Effector CD8-positive, alpha-beta T cell (primary cell): ENCODE results near the gene CTDSP2.
"Not testable (repeated sequence)": the region's sequence is repeated elsewhere in the genome, so short reads cannot be mapped to it uniquely, and the experiment has no call there.

Experiments used
- DNase-seq: peaks from one replicate; lab custom pipeline; 2025; lab: John Stamatoyannopoulos, UW
- total RNA-seq, 4 experiments: gene quantifications; one replicate each; lab custom pipeline; 2026; lab: John Stamatoyannopoulos, UW

The CTDSP2 gene, protein sequence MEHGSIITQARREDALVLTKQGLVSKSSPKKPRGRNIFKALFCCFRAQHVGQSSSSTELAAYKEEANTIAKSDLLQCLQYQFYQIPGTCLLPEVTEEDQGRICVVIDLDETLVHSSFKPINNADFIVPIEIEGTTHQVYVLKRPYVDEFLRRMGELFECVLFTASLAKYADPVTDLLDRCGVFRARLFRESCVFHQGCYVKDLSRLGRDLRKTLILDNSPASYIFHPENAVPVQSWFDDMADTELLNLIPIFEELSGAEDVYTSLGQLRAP
- 147 to 313 (median 295) reads per million in 4 experiments for total RNA-seq

DNA sequence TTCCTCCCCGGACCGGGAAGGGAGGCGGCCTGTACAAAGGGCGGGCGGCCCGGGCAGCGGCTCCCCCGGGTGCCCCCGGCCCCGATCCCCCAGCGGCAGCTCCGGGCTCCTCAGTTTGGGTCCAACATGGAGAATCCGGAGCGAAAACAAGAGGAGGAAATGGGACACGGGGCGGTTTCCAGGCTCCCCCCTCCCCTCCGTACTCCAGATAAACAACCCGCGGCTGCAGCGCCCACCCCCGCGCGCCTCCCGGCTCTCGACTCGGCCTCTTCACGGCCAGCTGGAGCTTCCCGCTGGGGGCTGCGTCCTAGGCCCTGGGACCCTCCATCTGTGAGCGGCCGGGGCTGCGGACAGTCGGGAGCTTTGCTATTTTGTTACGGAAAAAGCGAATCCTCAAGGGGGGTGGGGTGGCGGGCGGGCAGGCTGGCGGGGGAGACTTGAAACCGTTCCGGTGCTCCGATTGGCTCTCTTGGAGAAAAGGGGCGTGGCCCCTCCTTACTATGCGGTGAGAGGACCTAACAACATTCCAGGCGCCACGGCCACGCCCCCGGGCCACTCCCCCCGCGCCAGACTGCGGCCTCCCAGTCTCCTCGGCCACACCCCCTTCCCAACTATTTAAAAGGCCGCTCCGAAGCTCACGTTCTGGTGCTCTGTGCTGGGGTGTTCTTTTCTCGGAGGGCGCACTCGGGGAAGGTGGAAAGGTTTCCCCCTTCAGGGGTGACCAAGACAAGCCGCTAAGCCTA is at the start of gene CTDSP2:
Gene CTDSP2 (minus strand): TSS at position 153 of the 743 bp plus-strand sequence. CDS start 294 bp downstream, outside the sequence.
- DNase-seq: peak; percentile 90

DNA sequence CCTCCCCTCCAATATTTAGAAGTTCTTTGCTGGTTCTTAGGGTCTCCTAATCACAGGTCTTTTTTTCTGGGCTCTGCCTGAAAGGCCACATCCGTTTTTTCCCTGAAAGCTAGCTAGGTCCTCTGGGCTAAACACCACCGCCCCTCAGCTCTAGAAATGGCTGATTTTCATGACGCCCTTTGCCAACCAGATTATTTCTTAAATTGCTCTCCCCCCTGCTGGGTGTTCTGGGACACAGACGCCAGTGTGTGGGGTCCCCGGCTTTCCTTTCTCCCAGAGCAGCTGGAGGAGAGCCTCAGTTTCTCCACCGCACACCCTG is 49.5 kb upstream of the CTDSP2 start:
- DNase-seq: no peak

DNA sequence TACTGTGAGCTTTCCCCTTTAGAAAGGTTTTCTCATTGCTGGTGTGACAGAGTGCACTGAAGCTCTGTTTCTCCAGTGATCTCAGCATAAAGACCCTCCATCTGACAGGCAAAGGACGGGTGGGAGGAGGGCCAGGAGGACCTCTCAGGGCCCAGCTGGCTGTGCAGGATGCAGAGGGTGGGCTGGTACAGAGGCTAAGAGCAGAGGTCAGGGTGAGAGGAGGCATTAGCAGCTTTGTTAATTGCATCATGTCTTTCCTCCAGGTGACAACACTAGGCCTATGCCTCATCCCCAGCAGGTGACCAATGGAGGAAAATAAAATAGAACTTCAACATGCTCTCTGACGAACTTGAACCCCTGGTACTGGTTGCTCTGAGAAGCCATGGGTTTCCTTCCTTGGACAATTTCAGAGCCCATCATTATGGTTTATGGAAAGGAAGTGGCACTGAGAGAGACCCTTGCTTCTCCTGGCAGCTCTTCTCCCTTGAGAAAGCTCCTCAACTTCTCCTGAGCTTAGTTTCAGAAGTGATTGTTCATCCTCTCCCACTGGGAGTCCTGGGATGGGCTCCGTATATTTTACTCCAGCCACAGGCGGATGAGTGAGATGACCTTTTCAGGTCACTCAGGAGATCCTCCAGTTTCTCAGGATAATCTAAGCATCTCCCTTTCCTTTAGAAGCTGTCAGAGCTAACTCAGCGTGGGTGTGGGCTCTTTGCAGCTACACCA is 49.0 kb upstream of the CTDSP2 start:
- no peak for DNase-seq

DNA sequence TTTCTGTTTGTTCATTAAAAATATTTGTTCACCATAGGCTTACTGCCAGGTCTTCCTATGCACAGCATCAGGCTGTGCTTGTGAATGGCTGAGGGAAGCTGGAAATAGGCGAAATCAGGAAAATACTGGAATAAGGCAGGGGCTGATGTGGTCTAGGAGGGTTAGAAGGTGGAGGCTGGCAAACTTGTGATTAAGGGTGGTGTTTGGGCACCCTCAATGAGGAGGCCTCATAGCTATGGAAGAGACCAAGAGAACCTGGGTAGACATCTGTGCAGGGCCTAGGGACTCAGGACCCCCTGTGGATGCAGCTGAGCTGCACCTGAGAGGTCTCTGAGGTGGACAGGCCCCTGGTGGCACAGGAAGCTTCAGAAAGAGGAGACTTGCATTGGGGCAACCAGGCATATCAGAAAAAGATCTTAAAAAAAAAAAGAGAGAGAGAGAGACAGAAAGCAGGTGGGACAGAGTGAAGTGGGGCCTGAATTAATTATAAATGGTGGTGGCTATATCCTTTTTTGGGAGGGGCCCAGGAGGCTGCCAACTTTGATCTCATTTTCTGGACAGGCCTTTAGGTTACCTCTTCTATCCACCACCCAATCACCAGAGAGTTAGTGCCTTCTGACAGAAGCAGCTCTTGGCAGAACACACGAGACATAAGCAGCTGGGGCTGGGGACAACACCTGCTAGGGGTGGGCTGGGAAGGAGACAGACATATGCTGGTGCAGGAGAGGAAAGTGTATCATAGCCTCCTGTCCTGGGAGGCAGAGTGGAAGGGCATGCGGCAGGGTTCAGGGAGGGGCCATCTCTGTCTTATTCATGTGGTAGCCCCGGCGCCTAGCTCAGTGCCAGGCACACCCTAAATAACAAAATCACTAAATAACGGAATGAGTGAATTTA is 48.1 kb upstream of the CTDSP2 start:
- no peak for DNase-seq

DNA sequence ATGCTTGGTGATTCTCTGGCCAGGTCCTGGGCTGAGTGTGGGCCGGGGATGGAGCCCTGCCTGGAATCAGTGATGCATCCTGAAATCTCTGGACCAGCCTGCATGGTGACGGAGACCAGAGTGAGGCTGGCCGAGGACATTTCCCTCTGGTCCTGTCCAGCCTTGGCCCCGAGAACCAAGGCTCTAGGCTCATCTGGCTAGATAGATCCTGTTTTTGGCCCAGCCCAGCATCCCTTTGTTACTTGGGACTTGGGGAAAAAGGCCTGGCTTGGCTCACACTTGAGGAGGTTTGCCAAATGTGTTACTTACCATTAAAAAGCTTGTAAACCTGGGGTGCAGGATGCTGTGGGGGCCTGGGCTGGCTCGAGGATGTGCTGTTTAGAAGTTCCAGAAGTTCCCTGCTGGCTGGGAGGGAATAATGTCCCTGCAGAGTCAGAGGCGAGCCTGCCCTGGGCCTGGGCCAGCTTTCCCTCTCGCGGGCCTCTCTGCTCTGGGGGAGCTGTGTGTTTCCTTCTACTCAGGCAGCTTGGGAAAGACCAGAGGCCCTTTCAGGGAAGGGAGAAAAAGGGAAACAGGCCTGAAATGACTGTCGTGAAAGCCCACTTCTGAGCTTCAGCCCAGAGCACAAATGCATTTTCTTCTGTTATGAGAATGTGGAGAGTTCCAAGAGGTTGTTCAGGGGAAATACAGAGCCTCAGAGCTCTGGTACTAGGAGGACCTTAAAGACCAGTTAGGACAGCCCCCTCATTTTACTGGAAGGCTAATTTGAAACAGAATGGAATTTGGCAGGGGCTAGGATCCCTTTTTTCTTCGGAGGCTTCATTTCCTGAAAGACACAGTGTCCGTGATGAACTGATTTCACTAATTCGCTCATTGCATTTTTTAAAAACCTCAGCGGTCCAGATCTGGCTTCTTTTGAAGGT is 47.2 kb upstream of the CTDSP2 start:
- DNase-seq: no peak

DNA sequence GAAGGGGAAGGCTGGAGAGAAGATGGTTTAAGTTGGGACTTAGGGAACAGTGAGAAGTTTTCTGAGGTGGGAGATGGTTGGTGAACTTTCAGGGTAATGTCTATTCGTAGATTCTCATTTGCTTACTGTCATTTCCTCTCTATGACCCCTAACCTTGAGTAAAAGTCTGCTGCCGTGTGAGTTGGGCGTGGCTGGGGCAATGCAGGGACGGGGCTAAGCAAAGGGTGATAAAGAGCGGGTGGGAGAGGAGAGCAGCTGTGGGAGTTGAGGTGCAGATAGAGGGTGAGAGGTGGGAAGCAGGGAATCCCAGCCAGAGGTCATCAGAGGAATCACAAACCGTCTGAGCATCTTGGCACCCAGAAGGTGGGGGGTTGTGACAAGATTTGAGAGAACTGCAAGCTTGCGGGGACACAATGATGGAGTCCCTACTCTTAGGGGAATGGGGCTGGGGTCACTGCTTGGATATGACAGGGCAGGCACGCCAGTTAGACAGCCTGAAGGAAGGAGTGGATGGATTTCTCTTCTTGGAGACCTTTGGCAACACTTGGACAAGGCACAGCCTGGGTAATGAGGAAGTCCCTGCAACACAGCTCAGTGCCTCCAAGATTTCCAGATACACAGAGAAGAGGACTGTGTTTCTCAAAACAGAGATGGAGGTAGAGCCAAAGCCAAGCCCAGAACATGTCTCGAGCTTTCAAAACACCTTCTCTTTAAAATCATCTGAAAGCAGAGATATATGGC is 45.9 kb upstream of the CTDSP2 start:
- no peak for DNase-seq

DNA sequence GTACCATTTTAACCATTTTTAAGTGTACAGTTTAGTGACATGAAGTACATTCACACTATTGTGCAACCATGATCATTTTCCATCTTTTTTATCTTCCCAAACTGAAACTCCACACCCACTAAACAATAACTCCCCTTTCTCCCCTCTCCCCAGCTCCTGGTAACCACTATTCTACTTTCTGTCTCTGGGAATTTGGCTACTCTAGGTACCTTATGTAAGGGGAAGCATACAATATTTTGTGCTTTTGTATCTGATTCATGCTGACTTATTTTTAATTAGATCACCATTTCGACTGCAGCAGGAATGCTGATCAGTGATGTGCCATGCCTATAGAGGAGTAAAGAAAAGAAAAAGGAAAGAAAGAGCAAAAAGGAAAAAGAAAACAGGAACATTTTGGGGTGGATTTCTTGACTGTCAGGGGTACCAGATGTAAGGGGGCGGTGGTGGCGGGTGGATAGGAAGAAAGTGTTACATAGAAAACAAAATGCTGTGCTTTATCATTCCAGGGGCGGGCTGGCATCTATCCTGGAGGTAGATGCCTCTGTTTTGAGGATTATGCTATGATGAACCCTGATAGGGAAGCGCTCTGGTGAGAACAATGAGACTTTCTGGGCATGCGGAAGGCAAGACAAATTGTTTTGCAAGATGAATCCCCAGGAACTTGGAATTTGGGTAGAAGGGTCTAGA is 45.2 kb upstream of the CTDSP2 start:
- no peak for DNase-seq

DNA sequence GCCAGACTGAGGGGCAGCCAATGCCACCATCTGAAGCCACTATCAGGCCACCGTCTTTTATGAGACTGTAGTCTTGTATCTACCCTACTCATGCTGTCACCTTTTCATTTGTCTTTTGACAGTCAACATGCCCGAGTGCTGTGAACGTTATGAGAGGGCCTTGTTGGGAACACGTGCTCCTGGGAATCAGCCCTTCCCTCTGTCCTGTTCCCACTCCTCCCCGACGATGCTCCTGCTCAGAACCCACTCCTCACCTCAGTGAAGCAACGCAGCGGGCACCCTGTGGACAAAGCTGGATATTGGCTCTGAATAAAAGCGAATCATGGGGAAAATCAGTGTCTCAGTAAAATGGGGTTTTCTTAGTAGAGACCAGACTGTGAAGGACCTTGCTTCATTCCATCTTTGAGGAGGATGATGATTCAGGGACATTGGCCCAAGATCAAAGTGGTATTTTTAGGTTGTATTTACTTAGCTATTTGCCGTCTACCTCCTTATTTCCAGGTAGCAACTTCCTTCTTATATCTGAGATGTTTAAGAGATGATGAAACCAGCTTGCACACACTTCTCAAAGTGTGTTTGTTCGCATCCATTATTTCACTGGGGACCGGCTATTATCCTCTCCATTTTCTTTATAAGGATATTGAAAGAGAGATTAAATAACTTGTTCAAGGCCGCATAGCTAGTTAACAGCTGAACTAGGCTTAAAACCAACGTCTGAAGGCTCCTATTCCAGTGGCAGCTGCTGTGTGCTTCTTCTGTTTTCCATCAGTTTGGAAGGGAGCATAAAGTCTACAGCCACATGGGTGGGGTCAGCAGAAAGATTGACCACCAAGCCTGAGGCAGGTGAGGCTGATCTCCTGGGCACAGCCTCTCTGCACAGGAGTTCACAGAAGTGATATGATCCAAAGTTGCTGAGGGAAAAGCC is 43.9 kb upstream of the CTDSP2 start:
- no peak for DNase-seq

DNA sequence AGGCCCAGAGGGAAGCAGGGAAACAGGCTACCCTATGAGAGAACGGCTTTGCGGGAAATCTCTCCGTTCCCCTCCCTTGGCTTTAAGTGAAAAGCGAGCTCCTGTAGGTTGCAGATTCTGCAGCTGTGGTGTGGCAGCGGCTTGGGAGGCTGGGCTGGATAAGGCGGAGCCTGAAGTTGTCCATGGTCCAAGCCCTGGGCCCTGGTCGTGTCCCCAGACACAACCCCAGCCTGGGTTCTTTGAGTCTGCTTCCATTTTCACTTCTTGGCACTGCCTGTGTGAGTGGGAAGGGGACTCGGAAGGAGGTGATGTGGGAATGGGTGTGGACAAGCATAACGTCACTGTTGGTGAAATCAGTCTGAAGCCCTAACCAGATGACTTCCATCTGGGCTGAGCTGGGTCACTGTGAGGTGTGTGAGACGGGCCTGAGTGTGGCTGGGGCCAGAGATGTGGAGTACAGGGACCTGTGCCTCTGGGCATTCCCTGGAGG is 43.0 kb upstream of the CTDSP2 start:
- no peak for DNase-seq

DNA sequence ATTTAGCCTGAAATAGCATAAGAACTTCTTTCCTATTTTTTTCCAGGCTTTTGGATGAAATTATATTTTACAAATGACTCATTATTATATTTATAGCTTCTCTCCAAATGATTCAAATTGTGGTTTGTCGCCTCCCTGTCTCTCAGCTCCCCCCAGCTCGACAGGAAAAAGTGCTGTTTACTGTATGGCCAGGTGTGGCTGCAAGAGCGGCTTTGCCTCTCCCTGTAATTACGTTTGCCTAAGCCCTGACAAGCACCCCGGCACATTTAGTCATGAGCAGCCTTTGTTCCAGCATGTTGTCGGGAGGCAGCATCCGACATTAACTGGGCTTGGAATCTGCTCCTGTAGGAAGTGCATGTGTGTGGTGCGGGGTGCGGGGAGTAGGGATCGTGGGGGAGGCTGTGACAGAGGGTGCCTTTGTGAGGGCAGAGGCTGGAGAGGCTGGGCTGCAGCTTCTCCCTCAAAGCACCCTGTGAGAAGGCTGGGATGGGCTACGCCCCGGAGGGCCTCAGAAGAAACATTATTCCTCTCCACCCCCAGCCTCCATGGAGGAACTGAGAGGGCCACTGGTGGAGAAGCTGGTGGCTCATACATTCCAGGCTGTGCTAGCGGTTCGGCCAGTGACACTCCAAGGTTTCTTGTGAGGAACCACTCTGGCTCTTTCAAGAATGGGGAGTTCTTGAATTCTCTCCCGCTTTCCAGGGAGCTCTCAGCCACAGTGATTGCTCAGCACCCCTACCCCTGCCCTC is 42.1 kb upstream of the CTDSP2 start:
- no peak for DNase-seq

DNA sequence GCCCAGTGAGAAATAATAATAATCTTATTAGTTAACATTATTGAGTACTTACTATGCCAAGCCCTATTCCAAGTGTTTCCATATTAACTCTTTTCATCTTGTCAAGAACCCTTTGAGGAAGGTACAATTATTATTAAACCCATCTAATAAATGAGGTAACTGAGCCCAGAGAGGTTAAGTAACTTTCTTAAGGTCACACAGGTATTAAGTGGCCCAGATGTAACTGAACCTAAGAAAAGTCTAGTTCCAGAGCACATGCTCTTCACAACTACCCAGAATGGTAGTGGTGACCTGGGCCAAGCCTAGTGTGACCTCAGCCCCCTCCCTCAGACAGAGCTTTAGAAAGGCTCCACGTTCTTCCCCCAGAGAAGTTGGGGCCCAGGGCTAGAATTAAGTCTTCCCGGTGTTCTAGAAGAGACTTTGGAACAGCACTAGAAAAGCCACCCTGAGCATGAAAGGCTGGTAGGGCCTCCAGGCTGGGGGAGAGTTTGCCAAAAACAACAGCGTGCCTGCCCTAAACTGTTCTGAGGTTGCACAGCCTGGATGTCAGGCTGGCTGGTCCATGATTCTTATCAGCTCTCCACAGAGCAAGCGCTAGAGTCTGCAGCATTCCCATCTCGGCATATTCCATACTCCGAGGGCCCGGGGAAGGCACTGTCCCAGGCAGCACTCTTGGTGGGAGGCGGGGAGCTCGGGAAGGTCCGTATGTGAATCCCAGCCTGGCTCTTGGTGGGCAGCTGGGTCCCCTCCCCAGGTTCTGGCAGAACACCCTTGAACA is 41.3 kb upstream of the CTDSP2 start:
- no peak for DNase-seq

DNA sequence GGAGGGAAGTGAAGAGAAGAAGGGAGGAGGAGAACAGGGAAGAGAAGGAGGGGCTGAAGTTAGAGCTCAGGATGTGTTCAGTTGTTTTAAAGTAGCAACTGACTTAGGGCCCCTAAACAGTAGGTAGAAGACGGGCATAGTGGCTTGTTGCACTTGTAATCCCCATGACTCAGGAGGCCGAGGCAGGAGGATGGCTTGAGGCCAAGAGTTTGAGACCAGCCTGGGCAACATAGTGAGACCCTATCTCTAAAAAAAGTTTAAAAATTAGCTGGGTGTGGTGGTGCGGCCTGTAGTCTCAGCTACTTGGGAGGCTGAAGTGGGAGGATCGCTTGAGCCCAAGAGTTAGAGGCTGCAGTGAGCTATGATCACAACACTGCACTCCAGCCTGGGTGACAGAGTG is 40.4 kb upstream of the CTDSP2 start:
- not testable (repeated sequence) for DNase-seq

DNA sequence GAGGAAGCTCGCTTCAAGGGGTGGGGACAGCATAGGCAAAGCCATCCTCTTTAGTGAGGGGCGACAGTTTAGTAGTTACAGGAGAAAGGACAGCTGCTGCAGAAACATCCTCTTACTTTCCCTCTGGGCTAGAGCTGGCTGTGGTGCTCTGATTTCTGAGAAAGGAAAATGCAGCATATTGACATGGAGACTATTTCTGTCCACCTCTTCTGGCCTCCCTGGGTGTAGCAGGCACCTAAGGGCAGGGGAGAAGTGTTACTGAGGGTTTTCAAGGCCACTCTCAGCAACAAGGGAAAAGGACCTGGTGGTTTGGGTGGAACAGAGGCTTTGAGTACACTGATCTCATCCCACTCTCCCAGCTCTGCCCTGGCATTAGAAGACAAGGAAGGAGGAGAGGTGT is 40.0 kb upstream of the CTDSP2 start:
- no peak for DNase-seq

DNA sequence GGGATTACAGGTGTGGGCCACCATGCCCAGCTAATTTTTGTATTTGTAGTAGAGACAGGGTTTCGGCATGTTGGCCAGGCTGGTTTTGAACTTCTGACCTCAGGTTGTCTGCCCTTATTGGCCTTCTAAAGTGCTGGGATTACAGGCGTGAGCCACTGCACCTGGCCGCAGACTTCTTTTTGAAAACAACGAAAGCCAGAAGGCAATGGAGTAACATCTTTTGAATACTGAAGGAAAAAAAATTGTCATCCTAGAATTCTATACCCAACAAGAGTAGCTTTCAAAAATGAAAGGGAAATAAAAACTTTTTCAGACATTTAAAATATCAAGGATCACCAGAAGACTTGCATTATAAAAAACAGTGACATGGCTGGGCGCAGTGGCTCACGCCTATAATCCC is 38.7 kb upstream of the CTDSP2 start:
- DNase-seq: no peak

DNA sequence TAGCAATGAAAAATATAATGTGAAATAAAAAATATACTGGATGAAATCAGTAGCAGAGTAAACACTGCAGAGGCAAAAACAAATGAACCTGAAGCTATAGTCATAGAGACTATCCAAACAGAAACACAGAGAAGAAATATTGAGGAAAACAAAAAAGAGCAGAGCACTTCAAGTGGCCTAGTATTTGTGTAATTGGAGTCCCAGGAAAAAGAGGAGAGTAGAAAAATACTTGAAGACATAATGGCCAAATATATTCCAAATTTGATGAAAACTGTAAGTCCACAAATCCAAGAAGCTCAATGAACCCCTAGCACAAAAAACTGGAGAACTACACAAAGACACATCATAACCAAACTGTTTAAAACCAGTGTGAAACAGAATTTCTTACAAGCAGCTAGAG is 37.2 kb upstream of the CTDSP2 start:
- DNase-seq: no peak

DNA sequence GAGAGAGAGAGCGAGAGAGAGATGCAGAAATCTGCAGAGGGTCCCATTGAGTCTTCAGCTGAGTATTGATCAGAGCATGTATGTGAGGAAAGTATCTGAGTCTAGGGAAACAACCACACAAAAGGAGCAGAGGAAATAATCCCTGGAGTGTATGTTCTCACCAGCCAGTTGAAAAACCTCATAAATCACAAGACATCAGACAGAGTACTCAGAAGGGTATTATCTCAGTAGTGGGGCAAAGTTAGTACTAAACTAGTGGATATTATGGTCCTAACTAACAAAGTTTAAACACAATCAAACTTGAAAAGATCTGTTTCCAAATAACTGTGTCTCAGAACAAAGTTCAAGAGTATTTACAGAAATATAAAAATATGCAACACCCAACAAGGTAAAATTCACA is 36.5 kb upstream of the CTDSP2 start:
- DNase-seq: no peak

DNA sequence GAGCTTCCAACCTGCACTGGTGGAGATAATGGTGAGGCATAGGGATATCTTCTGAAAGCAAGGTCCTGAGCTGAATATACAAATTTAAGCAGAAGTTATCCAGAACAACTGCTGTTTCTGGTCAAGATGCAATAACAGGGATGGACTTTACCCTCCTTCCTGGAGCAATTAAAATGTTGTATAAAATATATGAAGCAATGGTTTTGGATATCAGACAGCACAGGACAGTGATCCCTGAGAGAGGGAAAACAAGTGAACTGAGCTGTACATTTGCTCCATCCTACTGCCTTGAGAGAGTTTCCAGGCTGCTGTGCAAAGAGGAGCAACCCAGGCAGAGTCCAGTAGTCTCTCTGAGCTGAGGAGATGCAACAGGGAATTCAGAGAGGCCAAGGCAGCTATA is 36.0 kb upstream of the CTDSP2 start:
- DNase-seq: no peak
